ENCODE data around the gene NXN.
"Not testable (repeated sequence)": the region's sequence is repeated elsewhere in the genome, so short reads cannot be mapped to it uniquely, and the experiment has no call there.

NXN gene

GRCh38 chr17:830381-830780 is 149.2 kb downstream of the NXN start:
- no peak for DNase-seq (ENCODE audit: low read depth)

- DNase-seq (ENCODE audit: low read depth): not testable (repeated sequence)
Measured at GRCh38 chr17:829614-830013, 150.0 kb downstream of the NXN start.

GRCh38 chr17:828761-829160 is 150.8 kb downstream of the NXN start:
- no peak for DNase-seq (ENCODE audit: low read depth)

GRCh38 chr17:826778-827177 is 152.8 kb downstream of the NXN start:
- DNase-seq (ENCODE audit: low read depth): no peak

- no peak for DNase-seq (ENCODE audit: low read depth)
Measured at GRCh38 chr17:825216-825615, 154.4 kb downstream of the NXN start.

GRCh38 chr17:824378-824777 is 155.2 kb downstream of the NXN start:
- DNase-seq (ENCODE audit: low read depth): no peak

GRCh38 chr17:823501-823902 is 156.1 kb downstream of the NXN start:
- no peak for DNase-seq (ENCODE audit: low read depth)

- DNase-seq (ENCODE audit: low read depth): no peak
Measured at GRCh38 chr17:819251-819650, 160.3 kb downstream of the NXN start.

GRCh38 chr17:814371-814770 is 165.2 kb downstream of the NXN start:
- DNase-seq (ENCODE audit: low read depth): no peak

GRCh38 chr17:812638-813204 is 166.9 kb downstream of the NXN start:
- no peak for DNase-seq (ENCODE audit: low read depth)

- no peak for DNase-seq (ENCODE audit: low read depth)
Measured at GRCh38 chr17:811051-811784, 168.4 kb downstream of the NXN start.

GRCh38 chr17:807523-808294 is 171.9 kb downstream of the NXN start:
- no peak for DNase-seq (ENCODE audit: low read depth)

- no peak for DNase-seq (ENCODE audit: low read depth)
Measured at GRCh38 chr17:806781-807522, 172.6 kb downstream of the NXN start.

GRCh38 chr17:806346-806745 is 173.2 kb downstream of the NXN start:
- no peak for DNase-seq (ENCODE audit: low read depth)

- DNase-seq (ENCODE audit: low read depth): not testable (repeated sequence)
Measured at GRCh38 chr17:805886-806285, 173.7 kb downstream of the NXN start.

GRCh38 chr17:804541-805435 is 174.8 kb downstream of the NXN start:
- DNase-seq (ENCODE audit: low read depth): no peak

- DNase-seq (ENCODE audit: low read depth): no peak
Measured at GRCh38 chr17:802901-803881, 176.4 kb downstream of the NXN start.

- no peak for DNase-seq (ENCODE audit: low read depth)
Measured at GRCh38 chr17:802481-802880, 177.1 kb downstream of the NXN start.

GRCh38 chr17:801660-802059 is 177.9 kb downstream of the NXN start:
- no peak for DNase-seq (ENCODE audit: low read depth)

Data from activated T-cell treated with anti-CD3 and anti-CD28 coated beads for 48 hours (primary cell).